Measurements from ENCODE around the gene SPOCK2.

The SPOCK2 gene

GRCh38 chr10:72085166-72085565 is 3.2 kb downstream of the SPOCK2 start:
- POLR2A ChIA-PET (ENCODE audit: low non-redundant PET) = no interaction called here
- no peak for TF ChIP-seq CTCF (conservative IDR thresholded peaks at IDR 0.05; ENCODE audit: low read depth)
- CTCF ChIA-PET = no interaction called here
- H3K27ac ChIP-seq = no peak overlapping the region
- DNase-seq (ENCODE audit: low spot score) = no peak

- POLR2A ChIA-PET (ENCODE audit: low non-redundant PET) = no interaction called here
- no peak for TF ChIP-seq CTCF (conservative IDR thresholded peaks at IDR 0.05; ENCODE audit: low read depth)
- H3K27ac ChIP-seq = no peak overlapping the region
- no peak for DNase-seq (ENCODE audit: low spot score)
- CTCF ChIA-PET = interaction anchor here (0.5 to 0.6 kb wide), 3 partner anchors 10 to 256 kb away, joined by 3 to 7 read pairs (median 3); no protein-coding TSS in a partner anchor
These were observed 4.4 kb downstream of the SPOCK2 start for GRCh38 chr10:72083790-72084459.

GRCh38 chr10:72082856-72083789 is 5.2 kb downstream of the SPOCK2 start:
- POLR2A ChIA-PET (ENCODE audit: low non-redundant PET) = interaction anchor here (0.6 kb wide), 1 partner anchor 7 kb away, joined by 12 read pairs; no protein-coding TSS in a partner anchor
- CTCF ChIA-PET = no interaction called here

GRCh38 chr10:72081772-72082590 is 6.4 kb downstream of the SPOCK2 start:
- ChIA-PET POLR2A (ENCODE audit: low non-redundant PET) (interaction anchor here (0.6 kb wide), 1 partner anchor 9 kb away, joined by 12 read pairs; no protein-coding TSS in a partner anchor), CTCF (interaction anchor here (0.6 kb wide), 1 partner anchor 370 kb away, joined by 3 read pairs; no protein-coding TSS in a partner anchor)
- no peak overlapping the region for H3K27ac ChIP-seq
- no peak for TF ChIP-seq CTCF (conservative IDR thresholded peaks at IDR 0.05; ENCODE audit: low read depth)
- peak; percentile 87 for DNase-seq (ENCODE audit: low spot score)

More at GRCh38 chr10:72082856-72083789, 5.2 kb downstream of the SPOCK2 start:
- DNase-seq (ENCODE audit: low spot score) = no peak
- H3K27ac ChIP-seq = no peak overlapping the region
- no peak for TF ChIP-seq CTCF (conservative IDR thresholded peaks at IDR 0.05; ENCODE audit: low read depth)

- no peak for DNase-seq (ENCODE audit: low spot score)
- no peak overlapping the region for H3K27ac ChIP-seq
- ChIA-PET CTCF (no interaction called here), POLR2A (ENCODE audit: low non-redundant PET) (interaction anchor here (0.5 kb wide), 1 partner anchor 13 kb away, joined by 4 read pairs; no protein-coding TSS in a partner anchor)
- TF ChIP-seq CTCF (conservative IDR thresholded peaks at IDR 0.05; ENCODE audit: low read depth) = no peak
These were observed 7.1 kb downstream of the SPOCK2 start for GRCh38 chr10:72081210-72081609.

All from RWPE1 (cell line).